ENCODE results near the gene MRPL10. TPM values are rescaled to one million over a fixed set of nuclear protein-coding genes. Genes with fewer than 3 reads are reported as not detected.

Gene MRPL10
- total RNA-seq, 1 experiment from 2014 or later, result 63.8 TPM

GRCh38 chr17:47844814-47845715, 13.7 kb upstream of the MRPL10 start:
- peaks cover 85% of the 10 kb centered on the region for H3K4me1 ChIP-seq (replicated peaks; ENCODE audit: insufficient read depth)
- no TSS peak for BruUV-seq (replicated peaks)
- H4K20me1 ChIP-seq (ENCODE audit: insufficient read depth), result peaks cover 8% of the 10 kb centered on the region; the same call in 1 of the 2 replicates
- ChIA-PET CTCF (interaction anchor here (1.4 to 3.0 kb wide), 4 partner anchors 39 to 48 kb away, joined by 5 to 20 read pairs (median 8); no protein-coding TSS in a partner anchor), POLR2A (ENCODE audit: unreplicated experiment) (interaction anchor here (0.5 kb wide), 2 partner anchors 75 to 347 kb away, joined by 11 to 12 read pairs; no protein-coding TSS in a partner anchor)
- intact Hi-C loops (cut with micrococcal nuclease; ENCODE audit: unreplicated experiment), result loop anchor here (2.0 kb wide), 1 partner anchor 24 kb away; the partner anchor contains the start of gene OSBPL7
- H2AFZ ChIP-seq, result no peak overlapping the region
- peak overlapping the region; percentile 30 for H3K4me2 ChIP-seq
- peak; percentile 64; the same call in 1 of the 2 replicates for TF ChIP-seq CTCF (conservative IDR thresholded peaks at IDR 0.05)
- no peak for TF ChIP-seq EZH2 (IDR thresholded peaks at IDR 0.05; ENCODE audit: low read depth)
- peaks cover 10% of the 10 kb centered on the region; the same call in 1 of the 2 replicates for H3K36me3 ChIP-seq (ENCODE audit: low read depth)
- H3K27me3 ChIP-seq (ENCODE audit: insufficient read depth, low read depth), result no peaks in the 10 kb centered on the region
- H3K9me2 ChIP-seq (ENCODE audit: insufficient read depth), result no peaks in the 10 kb centered on the region
- peaks cover 51% of the 10 kb centered on the region for H3F3A ChIP-seq (ENCODE audit: insufficient read depth, low read depth)
- H3K4me3 ChIP-seq, result no peak overlapping the region
- H3K79me2 ChIP-seq (ENCODE audit: low read depth), result peaks cover 61% of the 10 kb centered on the region
- peak overlapping the region; percentile 40 for H3K27ac ChIP-seq
- H3K9me3 ChIP-seq (ENCODE audit: insufficient read depth, low read depth), result no peaks in the 10 kb centered on the region
- DNase-seq, result no peak

DNA sequence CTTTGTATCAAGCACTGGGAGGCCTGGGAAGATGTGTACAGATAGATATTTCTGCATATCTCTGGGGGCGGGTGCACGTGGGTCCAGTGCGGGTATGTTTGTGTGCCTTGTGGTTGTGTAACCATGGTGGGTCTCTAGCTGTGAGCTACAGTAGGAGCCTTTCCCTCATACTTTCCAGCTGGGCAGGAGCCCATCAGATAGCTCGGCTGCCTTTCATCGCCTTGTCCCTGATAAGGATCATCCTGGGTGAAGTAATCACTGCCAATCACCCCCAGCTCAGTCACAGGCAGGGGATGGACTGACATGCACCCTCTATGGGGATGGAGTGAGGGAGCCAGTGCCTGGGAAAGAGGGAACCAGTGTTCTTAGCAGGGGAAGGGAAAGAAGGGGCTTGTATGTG, 12.9 kb upstream of the MRPL10 start:
- peak; percentile 61 to 85 for DNase-seq
- POLR2A ChIA-PET (ENCODE audit: unreplicated experiment), result interaction anchor here (0.7 to 0.9 kb wide), 2 partner anchors 40 to 397 kb away, joined by 3 to 4 read pairs; no protein-coding TSS in a partner anchor
- H3K4me1 ChIP-seq (replicated peaks; ENCODE audit: insufficient read depth), result peaks cover 87% of the 10 kb centered on the region
- peaks cover 4% of the 10 kb centered on the region; the same call in 1 of the 2 replicates for H4K20me1 ChIP-seq (ENCODE audit: insufficient read depth)
- no peak overlapping the region for H3K4me3 ChIP-seq
- no peaks in the 10 kb centered on the region for H3K27me3 ChIP-seq (ENCODE audit: insufficient read depth, low read depth)
- intact Hi-C loops (cut with micrococcal nuclease; ENCODE audit: unreplicated experiment), result loop anchor here (2.0 kb wide), 1 partner anchor 23 kb away; the partner anchor contains the start of gene OSBPL7
- no peaks in the 10 kb centered on the region for H3K9me2 ChIP-seq (ENCODE audit: insufficient read depth)
- peaks cover 48% of the 10 kb centered on the region for H3F3A ChIP-seq (ENCODE audit: insufficient read depth, low read depth)
- no peak overlapping the region for H2AFZ ChIP-seq
- TF ChIP-seq EZH2 (IDR thresholded peaks at IDR 0.05; ENCODE audit: low read depth), result no peak
- no peak for TF ChIP-seq CTCF (conservative IDR thresholded peaks at IDR 0.05)
- BruUV-seq (replicated peaks), result no TSS peak
- peaks cover 10% of the 10 kb centered on the region; the same call in 1 of the 2 replicates for H3K36me3 ChIP-seq (ENCODE audit: low read depth)
- H3K4me2 ChIP-seq, result peak overlapping the region; percentile 30
- CTCF ChIA-PET, result interaction anchor here (1.3 to 3.0 kb wide), 5 partner anchors 40 to 102 kb away, joined by 3 to 20 read pairs (median 6); no protein-coding TSS in a partner anchor
- no peaks in the 10 kb centered on the region for H3K9me3 ChIP-seq (ENCODE audit: insufficient read depth, low read depth)
- H3K79me2 ChIP-seq (ENCODE audit: low read depth), result peaks cover 61% of the 10 kb centered on the region
- peak overlapping the region; percentile 40 for H3K27ac ChIP-seq

GRCh38 chr17:47843391-47843730, 12.0 kb upstream of the MRPL10 start:
- H3K4me3 ChIP-seq, result no peak overlapping the region
- BruUV-seq (replicated peaks), result no TSS peak
- H3K27me3 ChIP-seq (ENCODE audit: insufficient read depth, low read depth), result no peaks in the 10 kb centered on the region
- H3K27ac ChIP-seq, result peak overlapping the region; percentile 40
- peaks cover 79% of the 10 kb centered on the region for H3K4me1 ChIP-seq (replicated peaks; ENCODE audit: insufficient read depth)
- H3K9me2 ChIP-seq (ENCODE audit: insufficient read depth), result no peaks in the 10 kb centered on the region
- POLR2A ChIA-PET (ENCODE audit: unreplicated experiment), result interaction anchor here (0.5 to 0.6 kb wide), 2 partner anchors 39 to 42 kb away, joined by 3 read pairs; no protein-coding TSS in a partner anchor
- H3K79me2 ChIP-seq (ENCODE audit: low read depth), result peaks cover 55% of the 10 kb centered on the region
- H3K9me3 ChIP-seq (ENCODE audit: insufficient read depth, low read depth), result no peaks in the 10 kb centered on the region
- CTCF ChIA-PET, result interaction anchor here (1.3 to 3.0 kb wide), 5 partner anchors 41 to 103 kb away, joined by 3 to 20 read pairs (median 6); no protein-coding TSS in a partner anchor
- peak in 1 of 2 experiments; percentile 34 for DNase-seq
- peak overlapping the region; percentile 30 for H3K4me2 ChIP-seq
- H2AFZ ChIP-seq, result no peak overlapping the region
- intact Hi-C loops (cut with micrococcal nuclease; ENCODE audit: unreplicated experiment), result loop anchor here (1.0 kb wide), 2 partner anchors 41 to 175 kb away; no protein-coding TSS in a partner anchor
- H3K36me3 ChIP-seq (ENCODE audit: low read depth), result peaks cover 10% of the 10 kb centered on the region; the same call in 1 of the 2 replicates
- H4K20me1 ChIP-seq (ENCODE audit: insufficient read depth), result no peaks in the 10 kb centered on the region
- peaks cover 48% of the 10 kb centered on the region for H3F3A ChIP-seq (ENCODE audit: insufficient read depth, low read depth)
- TF ChIP-seq EZH2 (IDR thresholded peaks at IDR 0.05; ENCODE audit: low read depth) (no peak), CTCF (conservative IDR thresholded peaks at IDR 0.05) (0 out of 2 replicates have a peak, but pooled peaks have one; percentile 13)

All from PC-9 (cell line).